ENCODE results near the gene RBBP8NL. TPM values are rescaled to one million over a fixed set of nuclear protein-coding genes. Genes with fewer than 3 reads are reported as not detected.

RBBP8NL gene
- polyA plus RNA-seq, 3 donors: 0.09 to 0.61 TPM; not detected in 1

GRCh38 chr20:62372042-62372993, 55.0 kb downstream of the RBBP8NL start:
- 77 to 78% (median 78%) methylated on average over 25 to 29 of the region's 29 CpGs for WGBS, 3 donors
- H3K27ac ChIP-seq (ENCODE audit: low read depth, low read length): no peak overlapping the region

DNA sequence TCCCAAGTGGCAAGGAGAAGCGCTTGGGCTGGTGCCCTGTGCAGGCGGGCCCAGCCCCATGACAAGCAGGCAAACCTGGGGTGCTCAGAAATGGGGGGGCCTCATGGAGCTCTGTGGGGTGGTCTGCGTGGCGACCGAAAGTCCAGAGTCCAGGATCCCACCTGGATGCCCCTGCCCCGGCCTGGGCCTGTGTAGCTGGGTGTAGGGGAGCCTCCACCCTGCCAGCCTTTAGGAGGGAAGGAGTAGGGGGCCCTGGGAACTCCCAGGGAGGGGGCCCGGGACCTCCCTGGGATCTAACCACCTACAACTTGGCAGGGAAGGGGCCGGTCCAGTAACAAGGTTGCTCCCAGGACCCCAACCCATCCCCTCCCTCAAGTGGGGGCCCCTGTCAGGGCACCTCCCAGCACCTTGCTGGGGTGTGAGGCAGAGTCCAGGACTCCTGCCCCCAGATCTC, 55.7 kb downstream of the RBBP8NL start:
- H3K27ac ChIP-seq (ENCODE audit: low read depth, low read length): no peak overlapping the region
- WGBS, 3 donors: 91 to 94% (median 91%) methylated on average over 8 of the region's 8 CpGs

DNA sequence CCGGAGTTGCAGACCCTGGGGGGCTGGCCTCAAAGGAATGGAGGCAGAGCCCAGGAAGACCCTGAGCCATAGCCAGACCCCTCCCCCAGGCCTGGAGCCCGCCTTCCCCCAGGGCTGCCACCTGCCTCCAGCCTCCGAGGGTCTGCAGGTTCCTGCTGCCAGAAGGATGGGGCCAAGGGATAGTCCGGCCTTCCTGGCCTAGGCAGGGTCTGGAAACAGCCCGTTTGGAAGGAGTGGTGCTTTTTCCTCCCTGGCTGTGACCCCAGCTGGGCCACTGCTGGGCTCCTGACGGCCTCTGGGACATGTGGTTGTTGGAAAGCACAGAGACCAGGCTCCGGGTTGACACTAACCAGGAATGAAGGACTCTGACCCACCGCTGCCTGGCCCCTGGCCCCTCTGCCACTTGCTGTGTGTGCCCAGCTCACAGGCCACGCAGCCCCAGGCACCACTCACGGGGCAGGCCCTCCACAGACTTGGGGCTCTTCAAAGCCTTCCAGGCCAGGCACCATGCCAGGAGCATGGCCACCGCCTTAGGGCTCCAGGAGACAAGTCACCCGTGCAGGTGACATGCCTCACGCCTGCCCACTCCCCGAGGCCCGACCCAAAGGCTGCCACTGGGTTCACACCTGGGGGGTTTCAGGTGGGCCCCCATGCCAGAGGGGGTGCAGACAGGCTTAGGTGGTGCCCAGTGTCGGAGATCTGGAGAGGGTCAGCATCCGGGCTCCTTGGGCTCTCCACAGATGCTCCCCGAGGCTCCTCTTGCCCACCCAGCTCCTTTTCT, 56.3 kb downstream of the RBBP8NL start:
- 56 to 72% (median 72%) methylated on average over 15 to 18 of the region's 18 CpGs for WGBS, 3 donors
- H3K27ac ChIP-seq (ENCODE audit: low read depth, low read length): no peak overlapping the region

DNA sequence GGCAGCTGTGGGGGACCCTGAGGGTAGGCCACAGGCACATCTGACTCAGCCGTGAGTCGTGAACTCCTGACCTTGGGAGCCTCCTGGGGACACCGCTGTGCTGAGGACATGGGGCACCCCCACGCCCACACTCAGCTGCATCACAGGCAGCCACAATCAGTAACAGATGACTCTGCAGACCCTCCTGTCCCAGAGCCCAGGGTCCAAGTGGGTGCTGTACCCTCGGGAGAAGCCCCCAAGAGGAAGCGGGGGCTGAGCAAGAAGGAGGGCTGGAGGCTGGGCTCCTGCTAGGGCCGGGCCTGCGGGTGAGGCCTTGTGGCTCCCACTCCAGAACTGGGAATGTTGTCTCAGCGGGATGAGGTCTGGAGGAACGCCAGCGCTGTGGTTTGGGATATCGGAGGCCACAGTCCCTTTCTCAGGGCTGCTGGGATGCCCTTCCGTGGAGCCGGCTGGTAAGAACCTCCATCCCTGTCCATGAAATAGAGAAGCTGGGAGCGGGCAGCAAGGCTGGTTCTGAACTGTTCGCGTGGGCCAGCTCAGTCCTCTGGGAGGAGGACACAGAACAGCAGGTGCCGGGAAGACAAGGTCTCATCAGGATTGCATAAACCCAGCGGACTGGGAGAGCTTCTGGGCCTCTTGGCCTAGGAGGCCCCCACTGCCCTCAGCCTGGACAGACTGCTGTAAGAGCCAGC, 57.1 kb downstream of the RBBP8NL start:
- no peak overlapping the region for H3K27ac ChIP-seq (ENCODE audit: low read depth, low read length)
- 58 to 73% (median 63%) methylated on average over 19 of the region's 19 CpGs for WGBS, 3 donors

DNA sequence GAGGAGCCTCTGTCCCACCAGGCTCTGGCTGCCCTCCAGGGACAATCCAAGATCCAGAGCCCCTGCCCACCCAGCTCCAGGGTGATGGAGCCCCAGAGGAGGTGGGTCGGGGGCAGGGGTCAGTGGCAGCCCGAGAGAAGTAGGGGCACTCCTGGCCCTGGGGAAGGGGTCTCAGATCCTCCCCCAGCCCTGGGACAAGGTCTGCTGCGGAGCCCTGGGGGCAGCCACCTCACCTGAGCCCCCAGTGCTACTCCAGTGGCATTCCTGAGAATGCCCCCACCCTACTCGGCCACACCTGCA, 57.6 kb downstream of the RBBP8NL start:
- WGBS, 3 donors: 53 to 67% (median 53%) methylated on average over 4 of the region's 4 CpGs
- H3K27ac ChIP-seq (ENCODE audit: low read depth, low read length): no peak overlapping the region

GRCh38 chr20:62368976-62369814, 58.1 kb downstream of the RBBP8NL start:
- WGBS, 3 donors: 24 to 35% (median 28%) methylated on average over 25 to 28 of the region's 28 CpGs
- H3K27ac ChIP-seq (ENCODE audit: low read depth, low read length): no peak overlapping the region

GRCh38 chr20:62368392-62368975, 58.9 kb downstream of the RBBP8NL start:
- 5 to 26% (median 7%) methylated on average over 15 of the region's 15 CpGs for WGBS, 3 donors
- no peak overlapping the region for H3K27ac ChIP-seq (ENCODE audit: low read depth, low read length)

DNA sequence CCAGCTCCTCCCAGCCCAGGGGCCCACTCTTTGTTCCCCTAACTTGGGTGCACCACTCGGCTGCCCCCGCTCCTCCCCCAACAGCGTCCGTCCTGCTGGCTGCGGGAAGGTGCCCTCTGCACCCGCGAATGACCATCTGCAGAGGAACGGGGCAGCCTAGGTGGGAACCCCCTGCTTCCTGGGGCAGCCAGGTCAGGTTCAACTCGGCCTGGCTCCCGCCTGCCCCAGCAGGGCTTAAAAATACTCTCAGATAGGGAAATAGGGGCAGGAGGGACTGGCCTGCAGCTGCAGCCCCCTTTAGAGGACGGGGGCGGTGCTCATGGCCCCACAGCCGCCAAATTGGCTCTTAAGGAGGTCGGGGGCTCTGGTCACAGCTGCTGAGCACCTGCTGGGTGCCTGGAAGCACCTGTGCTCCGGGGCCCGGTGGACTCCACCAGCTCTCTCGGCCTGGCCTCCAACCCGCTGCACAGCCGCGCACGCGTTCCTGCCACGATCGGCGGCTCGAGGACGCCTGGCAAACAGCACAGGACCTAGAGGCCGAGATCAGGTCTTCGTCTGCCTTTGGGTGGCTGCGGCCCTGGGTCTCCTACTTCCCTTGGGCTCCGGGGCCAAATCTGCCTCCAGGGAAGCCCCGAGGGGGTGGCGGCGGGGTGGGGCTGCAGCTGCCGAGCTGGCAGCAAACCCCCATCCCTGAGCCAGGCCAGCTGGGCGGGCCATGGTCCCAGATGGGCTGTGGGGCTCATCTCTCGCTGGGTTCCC, 59.5 kb downstream of the RBBP8NL start:
- 2 to 31% (median 2%) methylated on average over 37 of the region's 37 CpGs for WGBS, 3 donors
- no peak overlapping the region for H3K27ac ChIP-seq (ENCODE audit: low read depth, low read length)

- H3K27ac ChIP-seq (ENCODE audit: low read depth, low read length): no peak within 1 kb of the TSS
- WGBS, 3 donors: 0 to 1% (median 0%) methylated on average over 24 to 54 of the region's 70 CpGs
Observed at GRCh38 chr20:62367136-62367632, 60.2 kb downstream of the RBBP8NL start, which contains the start of gene LAMA5. LAMA5 (minus strand) TSS chr20:62367312; CDS start chr20:62367245, 67 bp downstream.

DNA sequence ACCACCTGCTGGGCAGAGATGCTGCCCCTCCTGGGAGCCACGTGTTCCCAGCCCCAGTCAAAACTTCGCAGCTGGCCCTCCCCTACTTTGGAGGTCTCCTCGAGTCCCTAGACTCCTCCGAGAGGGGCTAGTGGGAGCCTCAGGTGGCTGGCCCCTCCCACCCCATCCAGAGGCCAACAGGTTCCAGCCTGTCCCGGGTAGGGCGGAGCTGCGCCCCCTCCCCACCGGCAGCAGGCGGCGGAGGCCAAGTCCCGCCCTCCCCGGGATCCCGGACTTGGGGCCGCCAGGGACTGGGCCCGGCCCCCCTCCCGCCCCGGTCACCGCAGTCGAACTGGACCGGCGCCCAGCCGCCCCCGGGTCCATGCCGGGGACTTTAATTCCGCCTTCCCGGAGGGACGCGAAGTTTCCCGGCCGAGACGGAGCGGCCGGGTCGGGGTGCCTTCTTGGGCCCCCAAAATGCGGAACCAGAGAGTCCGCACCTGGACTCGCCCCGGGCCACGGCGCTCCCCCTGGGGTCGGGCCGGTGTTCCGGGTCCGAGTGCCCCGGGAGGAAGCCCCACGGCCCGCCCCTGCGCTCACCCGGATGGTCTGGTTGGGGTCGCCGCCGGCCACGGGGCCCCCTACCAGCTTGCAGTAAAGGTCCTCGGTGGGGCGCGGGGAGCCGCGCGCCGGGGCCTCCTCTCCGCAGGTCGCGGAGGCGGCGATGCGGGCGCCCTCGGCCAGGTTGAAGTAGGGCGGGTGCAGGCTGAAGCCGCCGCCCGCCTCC, 60.8 kb downstream of the RBBP8NL start:
- WGBS, 3 donors: 1 to 2% (median 1%) methylated on average over 55 to 72 of the region's 72 CpGs

DNA sequence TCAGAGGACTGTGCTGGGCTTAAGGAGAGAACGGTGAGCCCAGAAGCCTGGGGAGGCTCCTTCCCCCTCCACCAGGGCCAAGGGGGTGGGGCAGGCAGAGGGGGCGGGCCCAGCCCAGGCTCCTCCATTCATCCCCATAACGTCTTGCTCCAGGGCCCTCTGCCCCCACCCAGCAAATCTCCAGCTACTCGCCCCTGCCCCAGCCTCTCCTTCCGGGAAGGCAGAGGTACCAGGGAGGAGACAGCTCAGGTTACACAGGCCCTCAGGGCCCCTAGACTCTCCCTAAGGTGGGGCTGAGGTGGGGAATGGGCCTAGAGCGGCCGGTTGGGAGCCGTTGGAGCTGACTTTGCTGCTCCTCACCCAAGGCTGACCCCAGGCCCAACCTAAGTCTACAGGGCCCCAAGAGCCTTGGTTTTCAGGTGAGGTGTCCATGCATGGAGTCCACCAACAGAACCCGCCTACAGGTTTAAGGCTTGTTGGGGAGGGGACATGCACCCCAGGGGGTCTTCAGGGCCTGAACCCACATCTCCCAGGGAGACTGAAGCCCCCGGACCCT, 61.4 kb downstream of the RBBP8NL start:
- no peak overlapping the region for H3K27ac ChIP-seq (ENCODE audit: low read depth, low read length)
- WGBS, 3 donors: 22 to 37% (median 31%) methylated on average over 8 to 10 of the region's 10 CpGs

More for the DNA sequence above, 60.8 kb downstream of the RBBP8NL start:
- no peak overlapping the region for H3K27ac ChIP-seq (ENCODE audit: low read depth, low read length)

GRCh38 chr20:62364911-62365736, 62.2 kb downstream of the RBBP8NL start:
- 42 to 69% (median 58%) methylated on average over 27 of the region's 27 CpGs for WGBS, 3 donors
- no peak overlapping the region for H3K27ac ChIP-seq (ENCODE audit: low read depth, low read length)

DNA sequence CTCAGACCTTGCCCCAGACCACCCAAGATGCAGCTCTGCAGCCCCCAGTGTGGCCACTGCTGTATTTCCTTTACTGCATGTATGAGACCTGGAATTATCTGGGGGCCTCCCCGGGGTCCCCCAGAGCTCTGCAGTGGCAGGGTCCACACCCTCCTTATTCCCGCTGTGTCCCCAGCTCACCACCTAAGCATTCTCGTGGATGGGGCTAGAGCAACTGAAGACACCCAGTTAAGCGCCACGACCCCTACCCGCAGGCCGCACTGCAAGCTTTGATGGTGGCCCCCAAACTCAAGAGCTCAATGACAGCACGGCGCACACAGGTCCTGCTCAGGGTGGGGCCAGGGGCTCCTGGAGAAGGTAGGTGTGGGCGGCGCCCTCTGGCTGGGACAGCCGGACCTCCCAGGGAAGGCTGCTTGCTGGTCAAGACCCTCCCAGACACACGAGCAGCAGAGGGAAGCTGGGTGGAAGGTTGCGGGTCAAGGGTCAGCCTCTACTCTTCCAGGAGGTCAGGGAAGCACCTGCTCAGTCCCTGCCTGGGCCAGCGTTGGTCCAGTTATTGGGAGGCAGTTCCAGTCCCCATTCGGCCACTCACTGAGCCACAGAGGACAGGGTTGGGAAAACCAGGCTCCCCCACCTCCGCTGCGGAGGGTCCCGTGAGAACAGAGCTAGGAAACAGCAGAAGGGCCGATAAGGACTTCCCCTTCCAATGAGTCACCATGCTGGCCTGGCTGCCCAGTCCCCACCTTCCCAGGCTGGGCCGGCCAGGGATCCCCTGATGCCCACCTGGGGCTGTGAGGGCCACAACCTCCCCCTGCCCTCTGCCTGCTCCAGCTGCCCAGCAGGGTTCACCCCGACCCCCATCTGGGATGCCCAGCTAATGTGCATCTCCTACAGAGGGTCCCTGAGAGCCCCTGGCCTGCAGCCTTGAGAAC, 63.2 kb downstream of the RBBP8NL start:
- WGBS, 3 donors: 67 to 80% (median 70%) methylated on average over 21 to 22 of the region's 22 CpGs
- H3K27ac ChIP-seq (ENCODE audit: low read depth, low read length): no peak overlapping the region

Measured in adipose tissue (tissue), 3 donors.